Stimulated activated CD8-positive, alpha-beta memory T cell treated with anti-CD3 and anti-CD28 coated beads, Interleukin-7, amount 100 ng/mL, for 4 hours (primary cell): ENCODE results near the gene SDR42E2.
A peak's percentile ranks its signal among the peaks of the same experiment; 100 is the strongest.
"Not testable (repeated sequence)": the region's sequence is repeated elsewhere in the genome, so short reads cannot be mapped to it uniquely, and the experiment has no call there.

Source experiments
- DNase-seq, 2 donors: peaks; one replicate each; pipeline ENCODE4 v3.0.0-alpha.2; 2020; ENCODE audit warnings: low read depth in 2 of 2

The SDR42E2 gene

DNA sequence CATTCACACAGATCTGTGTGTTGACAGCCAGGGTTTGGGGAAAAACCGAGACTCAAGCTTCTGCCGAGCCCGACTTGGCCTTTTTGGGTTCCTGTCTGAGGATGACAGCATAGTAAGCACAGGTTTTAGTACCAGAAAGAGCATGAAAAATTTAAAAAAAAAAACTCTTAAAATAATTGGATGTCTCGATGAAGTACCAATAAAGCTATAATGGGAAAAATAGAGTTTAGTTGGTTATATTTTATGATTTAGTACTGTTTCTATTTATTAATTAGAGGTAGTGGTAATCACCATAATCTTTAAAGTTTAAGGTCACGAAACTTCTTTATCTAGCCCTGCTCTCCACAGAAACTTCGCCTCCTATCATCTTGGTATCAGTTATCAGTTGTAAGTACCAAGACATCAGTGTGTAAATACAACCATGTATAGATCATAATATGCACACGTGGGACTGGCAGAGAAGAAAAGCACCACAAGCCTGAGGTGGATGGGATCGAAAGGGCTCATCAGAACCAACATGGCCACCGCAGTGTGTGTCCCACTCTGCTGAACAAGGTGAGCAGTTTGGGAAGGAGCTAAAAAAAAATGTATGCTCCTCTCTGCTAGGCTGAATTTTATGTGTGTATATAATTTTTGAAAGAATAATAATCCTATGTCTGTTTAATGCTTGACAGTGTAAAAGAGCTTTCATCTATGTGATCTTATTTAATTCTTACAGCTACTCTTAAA lies 29.4 kb downstream of the SDR42E2 start:
- no peak for DNase-seq

DNA sequence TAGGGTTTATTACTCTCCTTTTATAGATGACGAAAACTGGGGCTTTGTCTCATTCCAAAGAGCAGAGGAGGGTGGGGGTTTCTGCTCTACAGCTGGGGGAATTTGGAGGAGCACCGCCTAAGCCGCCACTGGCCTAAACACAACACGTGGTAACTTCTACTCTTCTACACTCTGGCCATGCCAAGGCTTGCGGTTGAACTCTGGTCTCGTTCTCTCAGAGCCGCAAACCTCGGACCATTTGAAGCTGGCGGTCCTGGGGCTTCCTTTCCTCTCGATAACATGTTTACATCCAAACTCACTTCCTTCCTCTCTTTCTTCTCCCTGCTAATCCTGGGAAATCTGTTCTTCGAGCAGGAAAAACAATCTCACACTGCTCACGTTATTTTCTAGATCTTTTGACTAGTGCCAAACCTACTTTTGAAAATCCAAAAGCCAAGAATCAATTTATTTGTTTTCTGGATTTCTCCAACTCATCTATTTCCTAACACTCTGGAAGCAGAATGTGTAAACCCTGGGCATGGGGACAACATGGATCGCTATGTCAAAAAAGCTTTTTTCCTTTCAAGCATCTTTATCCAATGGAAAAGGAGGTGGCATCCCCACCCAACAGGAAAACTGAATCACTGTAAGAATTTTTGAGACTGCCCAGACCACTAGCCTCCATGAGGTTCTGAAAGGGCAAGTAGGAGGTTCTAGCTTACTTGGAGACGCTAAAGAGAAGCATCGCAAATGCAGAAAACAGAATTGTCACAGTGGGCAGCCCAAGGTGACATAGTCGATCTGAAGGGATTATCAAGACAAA lies 30.2 kb downstream of the SDR42E2 start:
- peak; percentile 70 to 75 for DNase-seq

DNA sequence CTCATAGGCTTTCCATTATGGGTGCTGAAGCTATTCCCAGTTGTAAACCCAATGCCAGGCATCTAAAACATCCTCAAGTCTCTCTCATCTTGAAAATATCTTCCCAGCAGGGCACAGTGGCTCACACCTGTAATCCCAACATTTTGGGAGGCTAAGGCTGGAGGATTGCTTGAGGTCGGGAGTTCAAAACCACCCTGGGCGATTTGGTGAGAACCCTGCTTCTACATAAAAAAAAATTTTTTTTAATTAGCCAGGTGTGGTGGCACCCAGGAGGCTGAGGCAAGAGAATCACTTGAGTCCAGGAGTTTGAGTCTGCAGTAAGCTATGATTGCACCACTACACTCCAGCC lies 30.7 kb downstream of the SDR42E2 start:
- no peak for DNase-seq

DNA sequence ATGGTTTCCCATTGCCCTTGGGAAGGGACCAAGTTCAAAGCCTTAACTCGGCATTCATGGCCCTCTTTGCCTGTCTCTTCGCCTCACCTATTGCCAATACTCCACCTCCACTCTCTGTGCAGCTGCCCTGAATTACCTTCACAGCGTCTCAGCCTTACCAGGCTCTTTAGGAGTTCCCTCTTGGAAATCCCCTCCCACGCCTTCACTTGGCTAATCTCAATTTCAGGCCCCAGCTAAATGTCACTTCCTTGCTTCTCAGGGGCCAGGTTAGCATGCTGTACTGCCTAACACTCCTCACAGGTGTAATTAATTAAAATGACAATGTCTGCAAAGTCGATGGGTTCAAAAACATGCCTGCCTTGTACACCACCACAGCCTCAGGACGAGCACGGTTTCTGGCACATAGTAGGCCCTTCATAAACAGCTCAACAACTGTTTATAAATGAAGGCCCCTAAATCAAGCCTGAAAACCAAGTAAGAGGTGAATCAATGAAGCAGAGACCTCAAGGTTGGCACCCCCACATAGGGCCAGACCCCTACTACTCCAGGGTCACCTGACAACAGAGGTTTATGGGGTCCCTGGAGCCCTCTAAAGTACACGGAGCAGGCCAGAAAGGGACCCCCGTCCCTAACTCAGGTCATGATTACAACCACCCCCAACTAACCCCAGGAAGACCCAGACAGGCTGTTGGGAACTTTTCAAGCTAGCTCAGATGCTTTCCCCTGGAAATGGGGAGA lies 32.6 kb downstream of the SDR42E2 start:
- no peak for DNase-seq

DNA sequence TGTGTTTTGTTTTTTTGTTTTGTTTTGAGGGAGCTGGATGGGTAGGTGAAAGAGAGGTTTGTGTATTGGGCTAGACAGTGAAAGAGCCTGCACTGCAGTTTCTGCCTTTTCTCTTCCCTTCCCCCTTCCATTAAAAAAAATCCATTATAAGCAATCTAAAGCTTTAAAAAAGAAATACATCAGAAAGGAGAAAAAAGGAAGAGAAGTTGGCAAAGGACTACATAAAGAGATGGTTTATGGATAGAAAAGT lies 33.1 kb downstream of the SDR42E2 start:
- DNase-seq, result no peak

DNA sequence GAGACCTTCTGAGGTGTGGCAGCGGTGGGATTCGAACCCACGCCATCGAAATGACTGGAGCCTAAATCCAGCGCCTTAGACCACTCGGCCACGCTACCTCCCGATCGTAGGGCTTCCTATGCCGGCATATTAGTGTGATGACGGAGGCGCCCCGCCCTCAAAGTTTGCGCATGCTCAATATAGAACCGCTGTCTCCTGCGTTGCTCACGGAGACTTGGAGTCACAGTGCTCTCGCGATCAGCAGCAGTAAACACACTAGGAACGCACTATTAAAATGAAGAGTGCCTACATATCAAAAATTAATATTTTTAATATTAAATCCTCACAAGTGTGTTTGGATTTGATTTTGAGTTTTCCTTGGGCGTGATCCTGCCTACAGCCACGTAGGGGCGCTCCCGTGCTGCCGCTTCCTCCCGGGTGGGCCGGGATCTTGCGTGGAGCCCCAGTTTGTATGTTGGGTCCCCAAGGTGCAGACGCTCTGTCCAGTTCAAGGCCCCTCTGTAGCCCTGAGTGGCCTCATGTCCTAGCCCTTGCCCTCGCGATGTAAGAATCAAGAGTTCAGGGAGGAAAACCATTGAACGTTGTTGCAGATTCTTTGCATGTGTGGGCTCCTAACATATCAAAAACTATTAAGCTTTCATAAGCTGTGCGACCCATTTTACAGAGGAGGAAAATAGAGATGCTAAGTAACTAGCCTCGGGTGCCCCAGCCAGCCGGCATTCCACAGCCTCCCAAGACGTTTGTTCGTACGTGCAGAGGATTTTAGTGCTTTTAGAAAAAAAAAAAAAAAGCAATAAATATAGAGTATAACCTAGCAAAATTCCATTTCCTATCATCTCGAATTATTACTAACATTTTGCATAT lies 33.6 kb downstream of the SDR42E2 start:
- peak; percentile 75 to 82 for DNase-seq

DNA sequence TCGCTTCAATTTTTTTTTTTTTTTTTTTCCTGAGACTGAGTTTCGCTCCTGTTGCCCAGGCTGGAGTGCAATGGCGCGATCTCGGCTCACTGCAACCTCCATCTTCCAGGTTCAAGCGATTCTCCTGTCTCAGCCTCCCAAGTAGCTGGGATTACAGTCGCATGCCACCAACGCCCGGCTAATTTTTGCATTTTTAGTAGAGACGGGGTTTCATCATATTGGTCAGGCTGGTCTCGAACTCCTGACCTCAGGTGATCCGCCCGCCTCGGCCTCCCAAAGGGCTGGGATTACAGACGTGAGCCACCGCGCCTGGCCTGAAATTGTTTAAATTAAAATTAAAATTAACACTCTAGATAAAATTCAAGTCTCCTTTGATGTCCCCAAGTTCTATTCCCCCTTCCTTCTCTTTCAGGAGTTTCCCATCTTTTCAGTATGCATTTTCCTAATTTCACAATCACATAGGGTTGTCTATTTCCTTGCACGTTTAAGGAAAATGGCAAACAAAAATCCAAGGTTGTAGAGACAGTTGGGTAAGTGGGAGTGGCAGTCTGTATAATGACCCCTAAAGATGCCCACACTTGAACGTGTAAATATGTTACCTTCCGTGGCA lies 34.4 kb downstream of the SDR42E2 start:
- not testable (repeated sequence) for DNase-seq

DNA sequence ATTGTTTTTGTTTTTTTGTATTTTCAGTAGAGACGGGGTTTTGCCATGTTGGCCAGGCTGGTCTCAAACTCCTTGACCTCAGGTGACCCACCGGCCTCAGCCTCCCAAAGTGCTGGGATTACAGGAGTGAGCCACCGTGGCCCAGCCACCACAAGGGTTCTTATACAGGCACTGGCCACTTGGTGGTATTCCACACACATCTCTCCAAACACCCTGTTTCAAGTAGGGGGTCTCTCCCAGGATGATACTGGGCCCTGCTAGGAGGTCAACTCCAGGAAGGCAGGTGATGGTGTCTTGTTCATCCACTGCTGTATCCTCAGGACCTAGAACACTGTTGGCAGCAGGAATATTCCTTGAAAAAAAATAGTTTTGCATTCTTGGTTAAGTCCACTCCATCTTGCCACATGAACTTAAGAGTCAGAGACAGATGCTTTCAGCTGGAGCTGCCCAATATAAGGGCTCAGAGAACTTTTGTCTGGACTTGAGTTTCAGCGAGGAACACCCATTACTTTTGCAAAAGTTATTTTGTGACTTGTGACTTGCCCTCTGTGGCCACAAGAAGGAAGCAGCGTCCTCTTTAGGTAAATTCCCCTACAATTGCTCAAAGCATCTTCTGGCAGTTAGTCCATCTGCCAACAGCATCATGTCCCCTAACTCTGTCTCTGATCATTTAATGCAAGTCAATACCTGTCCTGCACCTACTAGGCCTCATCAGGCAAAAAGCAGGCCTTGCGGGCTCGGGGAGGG lies 36.4 kb downstream of the SDR42E2 start:
- DNase-seq, result no peak

DNA sequence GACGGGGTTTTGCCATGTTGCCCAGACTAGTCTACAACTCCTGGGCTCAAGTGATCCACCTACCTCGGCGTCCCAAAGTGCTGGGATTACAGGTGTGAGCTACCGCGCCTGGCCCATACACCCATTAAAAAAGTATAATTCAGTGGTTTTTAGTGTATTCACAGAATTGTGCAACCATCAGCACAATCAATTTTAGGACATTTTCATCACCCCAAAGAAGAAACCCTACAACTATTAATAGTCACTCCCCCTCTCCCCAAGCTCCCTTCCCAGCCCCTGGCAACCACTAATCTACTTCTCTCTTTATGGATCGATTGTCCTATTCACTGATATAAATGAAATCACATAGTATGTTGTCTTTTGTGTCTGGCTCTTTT lies 39.9 kb downstream of the SDR42E2 start:
- no peak for DNase-seq

DNA sequence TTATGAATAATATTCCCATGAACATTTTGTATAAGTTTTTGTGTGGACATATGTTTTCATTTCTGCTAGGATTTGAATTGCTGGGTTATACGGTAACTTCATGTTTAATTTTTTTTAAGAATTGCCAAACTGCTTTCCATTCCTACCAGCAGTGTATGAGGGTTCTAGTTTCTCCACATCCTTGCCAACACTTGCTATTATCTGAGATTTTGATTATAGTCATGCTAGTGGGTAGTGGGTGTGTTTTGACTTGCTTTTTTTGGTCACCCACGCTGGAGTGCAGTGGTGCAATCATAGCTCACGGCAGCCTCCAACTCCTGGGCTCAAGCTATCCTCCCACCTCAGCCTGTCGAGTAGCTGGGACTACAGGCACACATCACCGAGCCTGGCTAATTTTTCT lies 40.8 kb downstream of the SDR42E2 start:
- DNase-seq, result no peak

DNA sequence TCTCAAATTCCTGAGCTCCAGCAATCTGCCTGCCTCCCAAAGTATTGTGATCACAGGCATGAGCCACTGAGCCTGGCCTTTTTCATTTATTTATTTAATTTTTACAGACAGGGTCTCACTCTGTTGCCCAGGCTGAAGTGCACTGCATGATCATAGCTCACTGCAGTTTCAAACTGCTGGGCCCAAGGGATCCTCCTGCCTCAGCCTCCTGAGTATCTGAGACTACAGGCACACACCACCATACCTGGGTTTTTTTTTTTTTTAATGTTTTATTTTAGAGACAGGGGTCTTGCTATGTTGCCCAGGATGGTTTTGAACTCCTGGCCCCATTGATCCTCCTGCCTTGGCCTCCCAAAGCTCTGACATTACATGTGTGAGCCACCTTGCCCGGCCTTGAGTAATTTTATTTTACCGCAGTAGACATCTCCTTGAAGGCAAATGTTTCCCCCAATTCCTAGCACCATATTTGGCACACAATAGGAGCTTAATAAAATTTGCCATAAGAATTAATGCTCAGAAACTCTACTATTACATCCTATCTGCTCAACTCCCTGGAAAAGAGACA lies 41.9 kb downstream of the SDR42E2 start:
- no peak for DNase-seq

DNA sequence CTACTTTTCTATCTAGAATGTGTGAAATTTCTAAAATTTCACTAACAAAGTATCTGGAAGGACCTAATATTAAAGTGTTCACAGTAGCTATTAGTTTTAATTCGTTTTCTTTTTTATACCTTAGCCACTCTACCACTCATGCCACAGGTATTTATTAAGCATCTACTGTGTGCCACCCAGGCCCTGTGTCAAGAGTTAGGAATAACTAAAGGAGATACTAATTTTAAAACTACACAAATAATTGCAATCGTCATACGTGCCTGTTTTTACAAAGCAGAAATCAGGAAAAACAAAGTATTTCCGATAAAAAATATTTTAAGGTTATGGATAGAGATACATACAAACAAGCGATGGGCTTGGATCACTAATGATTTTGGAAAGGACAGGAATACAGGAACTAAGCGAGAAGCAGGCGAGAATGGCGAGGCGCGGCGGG lies 43.3 kb downstream of the SDR42E2 start:
- no peak for DNase-seq

DNA sequence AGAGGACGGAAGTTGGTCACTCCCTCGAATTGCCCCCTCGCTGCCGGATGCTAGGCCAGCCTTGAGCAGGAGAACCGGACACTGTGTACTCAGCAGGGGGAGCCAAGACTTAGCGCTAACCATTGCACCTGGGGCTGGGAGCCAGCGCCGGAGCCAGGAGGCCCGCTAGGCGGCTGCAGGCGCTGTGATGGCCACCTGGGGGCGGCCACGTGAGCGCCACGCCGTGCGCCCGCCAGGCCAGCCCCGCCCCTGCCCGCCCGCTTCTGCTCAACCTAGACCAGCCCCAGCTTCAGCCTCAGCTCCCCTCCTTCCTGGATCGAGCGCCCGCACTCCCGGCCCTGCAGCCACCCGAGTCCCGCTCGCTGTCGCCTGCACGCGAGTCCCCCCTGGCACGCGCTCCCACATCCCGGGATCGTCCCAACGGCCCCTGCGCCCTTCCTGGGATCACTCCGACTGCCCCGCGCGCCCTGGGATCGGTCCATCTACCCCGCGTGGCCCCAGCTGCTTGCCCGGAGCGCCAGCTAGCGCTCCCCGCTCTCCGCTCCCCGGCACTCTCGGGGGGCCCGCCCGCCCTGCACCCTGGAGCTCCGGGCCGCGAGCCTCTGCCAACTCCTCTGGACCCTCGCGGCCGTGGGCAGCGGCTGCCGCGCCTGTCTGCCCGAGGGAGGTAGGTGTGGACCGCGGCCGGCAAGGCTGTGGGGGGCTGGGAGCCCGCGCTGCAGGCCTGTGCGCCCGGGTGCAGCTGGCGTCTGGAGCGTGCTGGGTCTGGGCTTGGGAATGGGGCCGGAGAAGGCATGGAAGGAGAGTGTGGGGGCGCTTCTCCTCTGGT lies 43.9 kb downstream of the SDR42E2 start, which contains the start of gene EEF2K:
Gene EEF2K, plus strand, starts transcription at position 266 of the 829 bp plus-strand sequence. CDS start 19,452 bp downstream, outside the sequence.
- peak; percentile 58 to 81 for DNase-seq

DNA sequence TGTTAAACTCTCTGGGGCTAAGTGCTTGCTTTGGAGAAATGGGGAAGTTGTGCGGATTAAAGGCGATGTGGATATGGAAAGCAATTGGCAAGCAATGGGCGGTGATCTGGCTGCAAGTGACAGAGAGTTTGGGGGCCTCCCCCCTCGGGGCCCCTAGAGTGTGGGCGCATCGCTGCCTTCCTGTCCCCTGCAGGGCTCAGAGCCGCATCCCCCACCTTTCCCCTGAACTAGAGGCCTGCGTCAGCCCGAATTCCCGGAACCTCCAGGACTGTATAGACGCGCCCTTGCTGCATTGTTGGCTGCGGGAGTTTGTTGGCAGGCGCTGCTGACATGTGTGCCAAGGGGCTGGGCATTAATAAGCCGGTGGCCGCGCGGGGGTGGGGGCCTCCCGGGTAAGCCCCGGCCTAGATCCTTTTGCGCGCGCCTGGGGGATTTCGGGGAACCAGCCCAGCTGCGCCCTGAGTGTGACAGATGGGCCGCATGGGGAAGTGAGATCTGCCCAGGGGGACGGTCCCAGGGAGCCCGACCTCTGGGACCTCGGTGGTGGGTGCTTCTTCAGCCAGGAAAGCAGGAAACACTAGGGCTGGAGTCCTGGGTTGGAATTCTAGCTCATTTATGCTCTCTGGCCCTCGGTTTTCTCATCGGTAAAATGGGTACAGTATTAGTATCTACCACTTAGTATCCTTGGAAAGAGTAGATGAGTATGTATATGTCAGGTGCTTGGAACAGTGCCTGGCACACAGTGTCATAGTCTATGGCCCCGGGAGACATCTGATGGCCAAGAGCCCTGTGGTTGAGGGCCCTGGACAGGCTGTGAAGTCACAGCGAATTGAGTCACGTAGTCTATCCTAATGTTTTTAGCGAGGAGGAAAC lies 44.8 kb downstream of the SDR42E2 start:
- DNase-seq, result peak; percentile 80 to 84

DNA sequence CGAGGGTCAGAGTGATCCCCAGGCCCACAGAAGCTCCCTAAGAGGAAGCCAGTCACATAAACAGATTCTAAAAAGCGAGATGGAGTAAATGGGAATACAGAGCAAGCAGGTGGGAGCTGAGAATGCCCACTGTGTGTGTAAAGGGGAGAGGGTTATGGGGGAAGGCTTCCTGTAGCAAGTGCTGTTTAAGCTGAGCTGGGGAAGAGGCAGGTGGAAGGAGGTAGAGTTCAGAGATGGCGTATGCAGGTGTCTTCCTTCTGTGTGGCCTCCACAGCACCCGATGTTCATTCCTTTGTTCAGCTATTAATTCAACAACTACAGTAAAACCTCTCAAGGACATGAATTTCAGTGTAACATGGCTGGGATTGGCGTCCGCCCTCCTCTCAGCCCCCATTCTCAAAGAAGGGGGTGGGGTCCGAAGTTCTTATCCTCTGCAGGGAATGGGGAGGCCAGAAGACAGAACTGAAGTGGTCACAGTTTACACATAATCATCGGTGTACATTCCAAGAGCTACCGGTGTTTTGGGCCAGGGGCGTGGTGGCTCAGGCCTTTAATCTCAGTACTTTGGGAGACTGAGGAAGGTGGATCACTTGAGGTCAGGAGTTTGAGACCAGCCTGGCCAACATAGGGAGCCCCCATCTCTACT lies 45.5 kb downstream of the SDR42E2 start:
- no peak for DNase-seq

DNA sequence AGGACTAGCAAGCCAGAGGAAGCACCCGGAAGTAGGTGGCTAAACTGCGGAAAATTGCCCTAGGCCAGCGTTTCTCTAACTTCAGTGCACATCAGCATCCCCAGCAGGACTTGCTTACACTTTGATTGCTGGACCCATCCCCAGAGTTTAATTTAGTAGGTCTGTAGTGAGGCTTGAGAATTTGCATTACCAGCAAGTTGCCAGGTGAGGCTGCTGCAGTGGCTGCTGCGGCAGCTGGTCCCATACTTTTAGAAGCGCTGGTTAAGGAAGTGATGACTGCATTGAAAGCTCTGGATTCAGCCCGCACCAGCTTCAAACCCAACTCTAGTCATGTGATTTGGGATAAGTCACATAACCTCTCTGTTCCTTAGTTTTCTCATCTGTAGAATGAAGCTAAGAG lies 48.0 kb downstream of the SDR42E2 start:
- DNase-seq, result no peak

DNA sequence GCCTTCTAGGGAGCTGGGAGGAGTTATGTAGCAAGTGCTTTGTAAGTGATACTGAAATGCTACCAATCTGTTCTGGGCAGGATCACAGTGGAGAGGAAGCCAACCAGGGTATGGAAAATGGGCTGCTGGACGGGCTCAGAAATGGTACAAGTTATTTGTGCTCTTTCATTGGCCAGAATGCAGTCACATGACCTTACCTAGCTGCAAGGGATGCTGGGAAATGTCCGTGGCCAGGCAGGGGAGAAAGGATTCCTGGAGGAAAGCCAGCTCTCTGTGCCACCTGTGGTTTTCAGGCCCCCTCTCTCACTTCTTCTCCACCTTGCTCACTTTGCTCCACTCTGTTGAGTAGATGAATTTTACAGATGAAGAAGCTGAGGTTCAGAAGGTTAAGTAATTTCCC lies 48.5 kb downstream of the SDR42E2 start:
- no peak for DNase-seq

DNA sequence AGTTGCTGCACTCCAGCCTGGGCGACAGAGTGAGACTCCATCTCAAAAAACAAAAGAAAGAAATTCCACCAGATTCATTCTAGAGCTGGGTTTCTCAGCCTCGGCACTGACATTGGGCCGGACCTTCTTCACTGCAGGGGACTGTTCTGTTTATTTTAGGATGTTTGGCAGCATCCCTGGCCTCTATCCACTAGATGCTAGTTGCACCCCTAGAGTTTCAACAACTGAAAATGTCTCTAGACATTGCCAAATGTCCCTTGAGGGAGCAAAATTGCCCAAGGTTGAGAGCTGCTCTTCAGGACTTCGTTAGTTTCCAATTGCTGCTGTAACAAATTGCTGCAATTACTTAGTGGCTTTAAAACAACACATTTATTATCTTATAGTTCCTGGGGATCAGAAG lies 50.9 kb downstream of the SDR42E2 start:
- no peak for DNase-seq
